GM12864 (cell line): ENCODE data around the gene PIGW.

ENCODE experiments used
- DNase-seq: peaks from one replicate; pipeline ENCODE4 v3.0.0-alpha.2; 2011; ENCODE audit warnings: low read depth
- H3K4me3 ChIP-seq: 2 replicates; pipeline ENCODE4 v1.5.1; 2011; ENCODE audit warnings: mild to moderate bottlenecking, low read depth, low read length, control low read depth
- TF ChIP-seq, protein P1 (sequence below): IDR thresholded peaks from 2 replicates; pipeline ENCODE4 v1.5.1; 2011; ENCODE audit warnings: low read depth, mild to moderate bottlenecking, moderate library complexity, low read length, control low read depth, inconsistent platforms; ENCODE audit errors: missing control alignments

Gene PIGW

DNA sequence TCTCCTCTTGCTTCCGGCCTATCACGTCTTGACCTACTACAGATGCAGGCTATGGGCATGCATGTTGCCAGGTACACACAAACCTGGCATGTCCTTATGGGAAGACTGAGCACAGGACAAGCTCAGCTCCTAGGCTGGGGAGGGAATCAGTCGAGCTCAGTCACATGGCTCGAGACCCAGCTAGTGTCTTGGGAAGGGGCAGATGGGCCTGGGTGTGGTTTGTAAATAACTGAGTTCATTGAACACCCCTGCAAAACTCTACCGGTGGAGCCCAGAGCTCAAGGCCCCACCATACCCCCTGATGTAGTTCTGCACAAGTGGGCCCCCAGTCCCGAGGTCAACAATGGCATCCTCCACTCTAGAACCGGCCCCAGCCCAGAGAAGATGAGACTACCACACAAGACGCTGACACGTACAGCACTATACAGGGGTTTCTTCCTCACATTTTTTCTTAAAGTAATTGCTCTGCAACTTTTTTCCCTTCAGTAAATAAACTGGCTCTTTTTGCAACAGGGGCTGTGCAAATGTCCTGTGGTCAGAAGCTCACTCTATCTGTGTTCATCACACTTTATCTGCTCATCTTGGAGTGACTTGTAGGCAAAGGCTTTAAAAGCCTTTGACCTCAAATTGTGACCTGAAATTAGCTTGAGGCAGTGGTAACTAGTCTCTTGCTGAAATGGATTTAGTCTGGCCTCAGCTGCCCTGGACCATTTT lies 25.4 kb upstream of the PIGW start:
- H3K4me3 ChIP-seq, result no peak overlapping the region
- TF ChIP-seq, protein P1, sequence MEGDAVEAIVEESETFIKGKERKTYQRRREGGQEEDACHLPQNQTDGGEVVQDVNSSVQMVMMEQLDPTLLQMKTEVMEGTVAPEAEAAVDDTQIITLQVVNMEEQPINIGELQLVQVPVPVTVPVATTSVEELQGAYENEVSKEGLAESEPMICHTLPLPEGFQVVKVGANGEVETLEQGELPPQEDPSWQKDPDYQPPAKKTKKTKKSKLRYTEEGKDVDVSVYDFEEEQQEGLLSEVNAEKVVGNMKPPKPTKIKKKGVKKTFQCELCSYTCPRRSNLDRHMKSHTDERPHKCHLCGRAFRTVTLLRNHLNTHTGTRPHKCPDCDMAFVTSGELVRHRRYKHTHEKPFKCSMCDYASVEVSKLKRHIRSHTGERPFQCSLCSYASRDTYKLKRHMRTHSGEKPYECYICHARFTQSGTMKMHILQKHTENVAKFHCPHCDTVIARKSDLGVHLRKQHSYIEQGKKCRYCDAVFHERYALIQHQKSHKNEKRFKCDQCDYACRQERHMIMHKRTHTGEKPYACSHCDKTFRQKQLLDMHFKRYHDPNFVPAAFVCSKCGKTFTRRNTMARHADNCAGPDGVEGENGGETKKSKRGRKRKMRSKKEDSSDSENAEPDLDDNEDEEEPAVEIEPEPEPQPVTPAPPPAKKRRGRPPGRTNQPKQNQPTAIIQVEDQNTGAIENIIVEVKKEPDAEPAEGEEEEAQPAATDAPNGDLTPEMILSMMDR, result no peak
- no peak for DNase-seq

DNA sequence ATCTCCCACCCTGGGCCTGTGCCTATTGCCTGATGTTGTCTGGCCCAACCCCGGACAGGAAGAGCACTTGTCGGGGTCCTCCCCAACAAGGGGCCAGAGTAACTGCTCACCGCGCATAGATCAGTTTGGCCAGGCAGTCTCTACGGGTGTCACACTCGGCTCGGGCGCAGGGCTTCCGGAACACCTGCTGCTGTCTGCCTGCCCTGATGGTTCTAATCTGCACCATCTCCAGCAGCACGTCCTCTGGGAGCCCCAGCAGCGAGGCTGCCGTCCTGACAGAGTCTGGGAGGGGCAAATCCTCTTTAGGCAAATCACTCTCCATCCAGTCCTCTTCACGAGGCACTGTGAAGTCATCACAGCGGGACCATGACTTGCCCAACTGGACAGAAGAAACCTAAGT lies 24.2 kb upstream of the PIGW start:
- TF ChIP-seq, protein P1, result no peak
- no peak overlapping the region for H3K4me3 ChIP-seq
- DNase-seq, result no peak

DNA sequence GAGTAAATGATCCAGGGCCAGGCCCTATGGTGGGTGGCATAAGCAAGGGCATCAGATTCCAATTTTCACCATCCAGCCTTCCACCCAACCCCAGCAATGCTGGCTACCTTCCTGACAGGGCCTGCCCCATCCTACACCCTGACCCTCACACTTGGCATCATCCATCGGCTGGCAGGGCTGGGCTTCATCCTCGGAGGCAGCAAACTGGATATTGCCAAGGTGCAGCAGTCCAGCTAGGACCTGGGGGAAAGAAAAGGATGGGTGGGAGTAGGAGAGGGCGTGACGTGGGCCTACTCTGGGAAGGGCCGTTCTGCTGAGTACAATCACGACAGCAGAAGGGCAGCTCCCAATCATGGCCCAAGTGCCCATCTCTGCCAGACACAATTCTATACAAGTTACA lies 23.6 kb upstream of the PIGW start:
- TF ChIP-seq, protein P1, result no peak
- H3K4me3 ChIP-seq, result no peak overlapping the region
- DNase-seq, result no peak

DNA sequence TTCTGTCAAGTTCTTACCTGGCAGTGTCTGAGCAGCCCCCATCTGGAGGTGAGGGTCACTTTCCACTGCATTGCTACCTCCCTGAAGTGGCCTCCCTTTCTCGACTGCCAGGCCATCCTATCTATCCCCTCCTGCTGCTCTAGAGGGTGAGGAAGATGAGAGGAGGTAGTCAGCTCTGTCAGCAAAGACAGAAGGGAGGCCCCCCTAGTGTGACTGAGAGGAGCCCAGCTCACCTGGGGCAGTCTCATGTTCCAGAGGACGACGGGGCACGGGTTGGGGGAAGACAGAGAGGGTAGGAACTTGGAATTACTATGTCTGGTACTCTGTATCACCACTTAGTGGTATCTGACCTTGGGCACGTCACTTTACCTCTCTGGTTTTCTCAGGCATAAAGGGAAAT lies 22.1 kb upstream of the PIGW start:
- DNase-seq, result no peak
- TF ChIP-seq, protein P1, result no peak
- no peak overlapping the region for H3K4me3 ChIP-seq

DNA sequence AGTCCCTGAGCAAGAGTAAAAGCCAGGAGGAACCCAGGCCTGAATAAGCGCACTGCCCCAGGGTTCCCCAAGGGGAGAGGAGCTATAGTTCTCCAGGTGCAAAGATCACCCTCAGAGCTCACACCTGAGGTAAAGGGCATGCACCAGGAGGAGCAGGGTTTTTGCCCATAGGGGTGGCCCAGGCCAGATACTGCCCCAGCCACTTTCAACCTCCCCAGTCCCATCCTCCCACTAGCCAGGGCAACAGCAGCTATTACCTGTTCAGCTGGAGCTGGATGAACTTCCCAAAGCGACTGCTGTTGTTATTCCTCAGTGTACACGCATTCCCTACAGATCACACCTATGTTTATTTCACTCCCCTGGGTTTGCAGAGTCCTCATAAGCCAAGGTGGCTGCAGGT lies 19.9 kb upstream of the PIGW start:
- DNase-seq, result no peak
- TF ChIP-seq, protein P1, result no peak
- H3K4me3 ChIP-seq, result no peak overlapping the region

DNA sequence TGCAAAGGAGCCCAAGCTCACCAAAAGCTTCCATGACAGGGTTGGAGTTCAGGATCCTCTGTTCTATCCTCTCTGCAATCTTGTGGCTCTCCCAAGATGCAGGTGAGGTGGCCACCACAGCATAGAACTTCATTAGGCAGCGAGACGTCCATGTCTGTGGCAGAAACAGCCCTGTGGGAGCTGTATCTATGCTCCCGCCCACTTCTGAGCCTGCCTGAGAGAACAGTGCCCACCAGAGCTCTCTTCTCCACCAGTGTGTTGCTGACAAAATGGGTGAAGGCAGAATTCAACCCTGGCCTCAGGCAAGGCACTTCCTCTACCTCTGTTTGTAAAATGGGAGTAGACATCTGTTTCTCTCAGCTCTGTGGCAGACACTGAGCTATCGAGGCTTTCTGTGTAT lies 18.9 kb upstream of the PIGW start:
- TF ChIP-seq, protein P1, result no peak
- H3K4me3 ChIP-seq, result no peak overlapping the region
- no peak for DNase-seq

DNA sequence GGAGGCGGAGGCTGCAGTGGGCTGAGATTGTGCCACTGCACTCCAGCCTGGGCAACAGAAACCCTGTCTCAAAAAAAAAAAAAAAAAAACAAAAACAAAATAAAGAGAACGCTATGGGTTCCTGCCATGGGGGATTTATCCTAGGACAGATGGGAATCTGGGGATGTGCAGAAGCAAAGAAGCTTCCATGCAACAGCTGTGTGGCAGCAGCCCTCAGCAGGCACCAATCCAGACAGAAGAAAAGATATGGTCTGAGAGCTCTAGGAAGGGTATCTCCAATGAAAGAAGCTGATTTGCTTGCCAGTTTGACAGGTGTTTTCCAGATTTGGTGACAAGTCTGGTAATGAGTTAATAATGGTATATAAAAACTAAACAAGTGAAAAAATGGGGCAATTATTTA lies 11.7 kb upstream of the PIGW start:
- H3K4me3 ChIP-seq, result no peak overlapping the region
- TF ChIP-seq, protein P1, result no peak
- DNase-seq, result no peak
